ENCODE data around the gene KLF3.

KLF3 gene

GRCh38 chr4:38656111-38656510 is 7.9 kb upstream of the KLF3 start:
- Histone ChIP-seq H3K4me1 (ENCODE audit: control insufficient read depth, insufficient read depth, low read length) (no peaks in the 10 kb centered on the region), H3K27ac (ENCODE audit: low read depth, low read length) (no peak overlapping the region), H3K9me3 (ENCODE audit: control insufficient read depth, insufficient read depth, low read length) (no peaks in the 10 kb centered on the region), H3K9ac (ENCODE audit: low read depth, low read length) (no peak overlapping the region), H3K4me3 (ENCODE audit: low read depth, low read length) (no peak overlapping the region), H3K36me3 (ENCODE audit: control insufficient read depth, insufficient read depth, low read length) (no peaks in the 10 kb centered on the region), H3K27me3 (ENCODE audit: control insufficient read depth, insufficient read depth, low read length) (peaks cover 1% of the 10 kb centered on the region)

- H3K4me1 ChIP-seq (ENCODE audit: control insufficient read depth, insufficient read depth, low read length), result 0 out of 2 replicates have a peak, but pooled peaks cover 3% of the 10 kb centered on the region
- no peaks in the 10 kb centered on the region for H3K9me3 ChIP-seq (ENCODE audit: control insufficient read depth, insufficient read depth, low read length)
These were observed 4.7 kb upstream of the KLF3 start for GRCh38 chr4:38659346-38659745.

GRCh38 chr4:38660838-38661237 is 3.2 kb upstream of the KLF3 start:
- H3K9me3 ChIP-seq (ENCODE audit: control insufficient read depth, insufficient read depth, low read length), result no peaks in the 10 kb centered on the region
- H3K4me3 ChIP-seq (ENCODE audit: low read depth, low read length), result no peak overlapping the region
- H3K4me1 ChIP-seq (ENCODE audit: control insufficient read depth, insufficient read depth, low read length), result peaks cover 9% of the 10 kb centered on the region
- peaks cover 19% of the 10 kb centered on the region for H3K27me3 ChIP-seq (ENCODE audit: control insufficient read depth, insufficient read depth, low read length)
- H3K27ac ChIP-seq (ENCODE audit: low read depth, low read length), result no peak overlapping the region
- H3K9ac ChIP-seq (ENCODE audit: low read depth, low read length), result no peak overlapping the region
- no peaks in the 10 kb centered on the region for H3K36me3 ChIP-seq (ENCODE audit: control insufficient read depth, insufficient read depth, low read length)

More at GRCh38 chr4:38659346-38659745, 4.7 kb upstream of the KLF3 start:
- H3K9ac ChIP-seq (ENCODE audit: low read depth, low read length), result no peak overlapping the region
- H3K27me3 ChIP-seq (ENCODE audit: control insufficient read depth, insufficient read depth, low read length), result peaks cover 19% of the 10 kb centered on the region
- H3K4me3 ChIP-seq (ENCODE audit: low read depth, low read length), result no peak overlapping the region
- H3K27ac ChIP-seq (ENCODE audit: low read depth, low read length), result no peak overlapping the region
- no peaks in the 10 kb centered on the region for H3K36me3 ChIP-seq (ENCODE audit: control insufficient read depth, insufficient read depth, low read length)

- no peak overlapping the region for H3K27ac ChIP-seq (ENCODE audit: low read depth, low read length)
- H3K36me3 ChIP-seq (ENCODE audit: control insufficient read depth, insufficient read depth, low read length), result no peaks in the 10 kb centered on the region
- no peak overlapping the region for H3K9ac ChIP-seq (ENCODE audit: low read depth, low read length)
- H3K27me3 ChIP-seq (ENCODE audit: control insufficient read depth, insufficient read depth, low read length), result peaks cover 19% of the 10 kb centered on the region
- no peaks in the 10 kb centered on the region for H3K9me3 ChIP-seq (ENCODE audit: control insufficient read depth, insufficient read depth, low read length)
- H3K4me1 ChIP-seq (ENCODE audit: control insufficient read depth, insufficient read depth, low read length), result peaks cover 14% of the 10 kb centered on the region
- H3K4me3 ChIP-seq (ENCODE audit: low read depth, low read length), result no peak overlapping the region
These were observed 2.6 kb upstream of the KLF3 start for GRCh38 chr4:38661371-38661770.

GRCh38 chr4:38662522-38663089 is 1.4 kb upstream of the KLF3 start:
- Histone ChIP-seq H3K27ac (ENCODE audit: low read depth, low read length) (peak overlapping the region; percentile 98), H3K4me3 (ENCODE audit: low read depth, low read length) (peak overlapping the region; percentile 64)

GRCh38 chr4:38663090-38663800 is 754 bp upstream of the KLF3 start:
- peaks cover 30% of the 10 kb centered on the region for H3K4me1 ChIP-seq (ENCODE audit: control insufficient read depth, insufficient read depth, low read length)
- H3K9me3 ChIP-seq (ENCODE audit: control insufficient read depth, insufficient read depth, low read length), result no peaks in the 10 kb centered on the region
- peak overlapping the region; percentile 60 for H3K9ac ChIP-seq (ENCODE audit: low read depth, low read length)
- peak overlapping the region; percentile 64 for H3K4me3 ChIP-seq (ENCODE audit: low read depth, low read length)
- no peaks in the 10 kb centered on the region for H3K36me3 ChIP-seq (ENCODE audit: control insufficient read depth, insufficient read depth, low read length)
- peak overlapping the region; percentile 98 for H3K27ac ChIP-seq (ENCODE audit: low read depth, low read length)
- H3K27me3 ChIP-seq (ENCODE audit: control insufficient read depth, insufficient read depth, low read length), result peaks cover 19% of the 10 kb centered on the region

More at GRCh38 chr4:38662522-38663089, 1.4 kb upstream of the KLF3 start:
- Histone ChIP-seq H3K36me3 (ENCODE audit: control insufficient read depth, insufficient read depth, low read length) (no peaks in the 10 kb centered on the region), H3K4me1 (ENCODE audit: control insufficient read depth, insufficient read depth, low read length) (peaks cover 23% of the 10 kb centered on the region), H3K27me3 (ENCODE audit: control insufficient read depth, insufficient read depth, low read length) (peaks cover 19% of the 10 kb centered on the region), H3K9me3 (ENCODE audit: control insufficient read depth, insufficient read depth, low read length) (no peaks in the 10 kb centered on the region), H3K9ac (ENCODE audit: low read depth, low read length) (peak overlapping the region; percentile 60; the same call in 1 of the 2 replicates)

- Histone ChIP-seq H3K4me3 (ENCODE audit: low read depth, low read length) (peak overlapping the region; percentile 72), H3K9ac (ENCODE audit: low read depth, low read length) (peak overlapping the region; percentile 82), H3K9me3 (ENCODE audit: control insufficient read depth, insufficient read depth, low read length) (no peaks in the 10 kb centered on the region), H3K27me3 (ENCODE audit: control insufficient read depth, insufficient read depth, low read length) (peaks cover 19% of the 10 kb centered on the region), H3K27ac (ENCODE audit: low read depth, low read length) (peak overlapping the region; percentile 98), H3K36me3 (ENCODE audit: control insufficient read depth, insufficient read depth, low read length) (no peaks in the 10 kb centered on the region), H3K4me1 (ENCODE audit: control insufficient read depth, insufficient read depth, low read length) (peaks cover 43% of the 10 kb centered on the region)
These were observed 855 bp downstream of the KLF3 start for GRCh38 chr4:38664706-38665401.

- Histone ChIP-seq H3K36me3 (ENCODE audit: control insufficient read depth, insufficient read depth, low read length) (no peaks in the 10 kb centered on the region), H3K9ac (ENCODE audit: low read depth, low read length) (peak overlapping the region; percentile 72), H3K4me1 (ENCODE audit: control insufficient read depth, insufficient read depth, low read length) (peaks cover 52% of the 10 kb centered on the region), H3K27ac (ENCODE audit: low read depth, low read length) (peak overlapping the region; percentile 98), H3K9me3 (ENCODE audit: control insufficient read depth, insufficient read depth, low read length) (no peaks in the 10 kb centered on the region), H3K4me3 (ENCODE audit: low read depth, low read length) (peak overlapping the region; percentile 72), H3K27me3 (ENCODE audit: control insufficient read depth, insufficient read depth, low read length) (peaks cover 19% of the 10 kb centered on the region)
These were observed 1.8 kb downstream of the KLF3 start for GRCh38 chr4:38665551-38666411.

- no peaks in the 10 kb centered on the region for H3K36me3 ChIP-seq (ENCODE audit: control insufficient read depth, insufficient read depth, low read length)
- peak overlapping the region; percentile 72 for H3K4me3 ChIP-seq (ENCODE audit: low read depth, low read length)
- peak overlapping the region; percentile 69 for H3K9ac ChIP-seq (ENCODE audit: low read depth, low read length)
- H3K27ac ChIP-seq (ENCODE audit: low read depth, low read length), result peak overlapping the region; percentile 98
- peaks cover 62% of the 10 kb centered on the region for H3K4me1 ChIP-seq (ENCODE audit: control insufficient read depth, insufficient read depth, low read length)
- peaks cover 12% of the 10 kb centered on the region for H3K27me3 ChIP-seq (ENCODE audit: control insufficient read depth, insufficient read depth, low read length)
- H3K9me3 ChIP-seq (ENCODE audit: control insufficient read depth, insufficient read depth, low read length), result no peaks in the 10 kb centered on the region
These were observed 2.7 kb downstream of the KLF3 start for GRCh38 chr4:38666766-38667084.

GRCh38 chr4:38667085-38667893 is 3.3 kb downstream of the KLF3 start:
- H3K4me1 ChIP-seq (ENCODE audit: control insufficient read depth, insufficient read depth, low read length), result peaks cover 67% of the 10 kb centered on the region

More at GRCh38 chr4:38667085-38667893, 3.3 kb downstream of the KLF3 start:
- peak overlapping the region; percentile 98 for H3K27ac ChIP-seq (ENCODE audit: low read depth, low read length)
- H3K36me3 ChIP-seq (ENCODE audit: control insufficient read depth, insufficient read depth, low read length), result no peaks in the 10 kb centered on the region
- H3K27me3 ChIP-seq (ENCODE audit: control insufficient read depth, insufficient read depth, low read length), result peaks cover 6% of the 10 kb centered on the region
- H3K9ac ChIP-seq (ENCODE audit: low read depth, low read length), result peak overlapping the region; percentile 78
- H3K9me3 ChIP-seq (ENCODE audit: control insufficient read depth, insufficient read depth, low read length), result no peaks in the 10 kb centered on the region
- H3K4me3 ChIP-seq (ENCODE audit: low read depth, low read length), result peak overlapping the region; percentile 72

Measured in HUES48 (cell line).